DMS 273 (cell line): ENCODE data around the gene ABHD14A.

ENCODE experiments used
- DNase-seq: peaks from one replicate; lab custom pipeline; 2025; ENCODE audit not compliant: unreplicated experiment; lab: John Stamatoyannopoulos, UW

ABHD14A gene

GRCh38 chr3:51955893-51956770, 18.7 kb upstream of the ABHD14A start:
- peak; percentile 11 for DNase-seq

- no peak for DNase-seq
Observed at GRCh38 chr3:51957520-51958205, 17.2 kb upstream of the ABHD14A start.

- DNase-seq = no peak
Observed at GRCh38 chr3:51958603-51959521, 16.0 kb upstream of the ABHD14A start.

GRCh38 chr3:51959651-51960050, 15.2 kb upstream of the ABHD14A start:
- DNase-seq = no peak

- no peak for DNase-seq
Observed at GRCh38 chr3:51960386-51960785, 14.5 kb upstream of the ABHD14A start.

GRCh38 chr3:51961011-51961410, 13.9 kb upstream of the ABHD14A start:
- DNase-seq = no peak

GRCh38 chr3:51961602-51962569, 13.0 kb upstream of the ABHD14A start:
- peak; percentile 53 for DNase-seq

GRCh38 chr3:51962854-51963530, 11.9 kb upstream of the ABHD14A start:
- DNase-seq = peak; percentile 56

GRCh38 chr3:51963951-51964451, 10.9 kb upstream of the ABHD14A start:
- DNase-seq = peak; percentile 63

- DNase-seq = no peak
Observed at GRCh38 chr3:51964521-51964920, 10.3 kb upstream of the ABHD14A start.

- no peak for DNase-seq
Observed at GRCh38 chr3:51966016-51966415, 8.8 kb upstream of the ABHD14A start.

GRCh38 chr3:51966486-51966885, 8.4 kb upstream of the ABHD14A start:
- no peak for DNase-seq

GRCh38 chr3:51966922-51967383, 7.9 kb upstream of the ABHD14A start:
- peak; percentile 52 for DNase-seq

- DNase-seq = peak; percentile 68
Observed at GRCh38 chr3:51967384-51968169, 7.3 kb upstream of the ABHD14A start, which contains the start of gene PCBP4. Gene PCBP4, minus strand, starts transcription at chr3:51967454. Its CDS starts 6,214 bp downstream, at chr3:51961240.

- peak; percentile 86 for DNase-seq
Observed at GRCh38 chr3:51968170-51968775, 6.6 kb upstream of the ABHD14A start.

GRCh38 chr3:51968883-51969678, 5.8 kb upstream of the ABHD14A start:
- DNase-seq = no peak

GRCh38 chr3:51969841-51970240, 5.0 kb upstream of the ABHD14A start:
- DNase-seq = peak; percentile 57
